Heart left ventricle (tissue), 16 donors: ENCODE data around the gene KHDRBS1. TPM values are rescaled to one million over a fixed set of nuclear protein-coding genes. Genes with fewer than 3 reads are reported as not detected.

Source experiments
- ATAC-seq, 4 donors: fragments of 200-7000 bp; cut with Tn5 transposase; one replicate each; pipeline ENCODE4 v1.9.1; 2020 to 2022; ENCODE audit warnings: moderate library complexity in 4 of 4, mild to moderate bottlenecking in 3 of 4, moderate number of reproducible peaks in 1 of 4
- DNase-seq, 5 donors: peaks; one replicate each; pipeline ENCODE4 v3.0.0-alpha.2; 2020
- H3K27ac ChIP-seq, 12 donors: fragments of 200-600 bp; sonication (generic) in 4 of 12; one replicate each; pipeline versions ENCODE4 v1.5.0 to v1.8.0; 2016 to 2022; ENCODE audit warnings: mild to moderate bottlenecking in 2 of 12
- H3K27me3 ChIP-seq, 9 donors: fragments of 200-600 bp; sonication (generic) in 2 of 9; one replicate each; pipeline versions ENCODE4 v1.5.1 to v1.8.0; 2016 to 2022; ENCODE audit warnings: mild to moderate bottlenecking in 3 of 9
- H3K36me3 ChIP-seq, 9 donors: fragments of 200-600 bp; sonication (generic) in 2 of 9; one replicate each; pipeline versions ENCODE4 v1.5.0 to v1.8.0; 2018 to 2022; ENCODE audit warnings: mild to moderate bottlenecking in 2 of 9
- H3K4me1 ChIP-seq, 12 donors: fragments of 200-600 bp; sonication (generic) in 4 of 12; one replicate each; pipeline versions ENCODE4 v1.5.0 to v1.8.0; 2016 to 2022; ENCODE audit warnings: mild to moderate bottlenecking in 3 of 12
- H3K4me3 ChIP-seq, 12 donors: fragments of 200-600 bp; sonication (generic) in 4 of 12; one replicate each; pipeline versions ENCODE4 v1.5.0 to v1.8.0; 2017 to 2022; ENCODE audit warnings: mild to moderate bottlenecking in 9 of 12, moderate library complexity in 4 of 12
- H3K9me3 ChIP-seq, 12 donors: fragments of 200-600 bp; sonication (generic) in 4 of 12; one replicate each; pipeline versions ENCODE4 v1.5.0 to v1.8.0; 2016 to 2022; ENCODE audit warnings: mild to moderate bottlenecking in 1 of 12
- CTCF ChIP-seq, 12 donors: fragments of 200-600 bp; sonication (generic) in 4 of 12; IDR thresholded peaks; one replicate each; pipeline versions ENCODE4 v1.5.0 to v1.8.0; 2018 to 2022; ENCODE audit warnings: antibody characterized with exemption in 12 of 12, mild to moderate bottlenecking in 5 of 12
- POLR2A ChIP-seq, 2 donors: fragments of 450-650 bp; IDR thresholded peaks; one replicate each; pipeline ENCODE4 v1.6.1; 2017; ENCODE audit warnings: antibody characterized with exemption in 2 of 2, mild to moderate bottlenecking in 2 of 2, moderate library complexity in 2 of 2
- WGBS, 4 donors: extraction: QIAGEN DNeasy Blood & Tissue Kit in 2 of 4; methylation state at CpG; one replicate each; pipeline versions ENCODE4 v1.1.5 to v1.1.7; 2013 to 2018; 5-methylcytosine and 5-hydroxymethylcytosine counted together
- intact Hi-C, 10 donors: fragments of 100-400 bp; cut with DNase I; formaldehyde crosslinking; loops; one replicate each; pipeline versions ENCODE4 v1.11.1 to v1.14.2; 2022
- polyA plus RNA-seq, 2 donors: library from polyadenylated mRNA; stranded (reverse); fragments of 200-250 nt; gene quantifications; one replicate each; pipeline ENCODE4 v1.2.3, GENCODE V29; 2013
- total RNA-seq, 9 donors: library from RNA; depleted of rRNA in 2 of 9; stranded (reverse); fragments of >200 nt in 2 of 9; fragmentation: NEBNext Ultra II Directional in 3 of 9; extraction: Animal tissue kit (Norgen Biotek cat#: 25700) in 3 of 9; gene quantifications; one replicate each; pipeline versions ENCODE4 v1.1.0 to v1.2.4, GENCODE V29; 2016 to 2023
- donor health status: ischemic (EF 13 %, LVEDD 7.1; RV severe dilation, severe dysfunction).
- donor health status: healthy with polysubstance abuse.
- donor health status: DM: no; HTN: yes; CAD: no.
- donor health status: DM: no; HTN: no; CAD: no.
- donor health status: ischemic (EF 25% LVEDD 6.9; RV normal size, moderate dysfunction).
- donor health status: ischemic (EF 25% LVEDD 5.7; RV mildly dilated, moderate dysfunction).
- donor health status: healthy.
- donor health status: DM: yes; HTN: yes; CAD: no.
- donor health status: ischemic (EF 35%, LVEDD 5.7; RV mildly dilated, moderate dysfunction).
- donor health status: nonischemic (EF 11% LVEDD 7.7; RV severe dilation, severe dysfunction).
- donor health status: DM: yes; HTN: yes; CAD: no.
- donor health status: PGD.
- donor health status: ischemic (EF 29% LVEDD 5.4; RV normal size, mild dysfunction).
- donor health status: nonischemic (EF 23%, LVEDD 6.1; RV moderate dilation, normal function).

KHDRBS1 gene
- total and polyA plus RNA-seq, 11 donors, result 33.0 to 79.3 (median 61.7) TPM

- ATAC-seq (no peak), DNase-seq (no peak)
- no peaks in the 10 kb centered on the region for H3K9me3 ChIP-seq
- TF ChIP-seq CTCF (IDR thresholded peaks at IDR 0.05), result no peak
- no peak for TF ChIP-seq POLR2A (IDR thresholded peaks at IDR 0.05)
- no peaks in the 10 kb centered on the region for H3K27me3 ChIP-seq
- intact Hi-C loops, result no loop called here
- WGBS, 4 donors, result 76 to 81% (median 80%) methylated on average over 2 of the region's 2 CpGs
- peaks cover 0 to 48% (median 11%) of the 10 kb centered on the region in 9 donors for H3K36me3 ChIP-seq
- no peak overlapping the region for H3K4me3 ChIP-seq
- no peak overlapping the region for H3K27ac ChIP-seq
- peaks cover 0 to 24% (median 5%) of the 10 kb centered on the region in 12 donors for H3K4me1 ChIP-seq
Observed at GRCh38 chr1:32032275-32032615, 18.6 kb downstream of the KHDRBS1 start.

GRCh38 chr1:32035119-32035518, 21.5 kb downstream of the KHDRBS1 start:
- DNase-seq (no peak), ATAC-seq (no peak)
- Histone ChIP-seq H3K36me3 (peaks cover 0 to 62% (median 5%) of the 10 kb centered on the region in 9 donors), H3K4me1 (peaks cover 0 to 9% (median under 1%) of the 10 kb centered on the region in 12 donors), H3K27me3 (no peaks in the 10 kb centered on the region), H3K4me3 (no peak overlapping the region), H3K27ac (no peak overlapping the region), H3K9me3 (no peaks in the 10 kb centered on the region)
- 81 to 83% (median 82%) methylated on average over 3 of the region's 3 CpGs for WGBS, 4 donors
- TF ChIP-seq POLR2A (IDR thresholded peaks at IDR 0.05) (no peak), CTCF (IDR thresholded peaks at IDR 0.05) (no peak)
- intact Hi-C loops, result no loop called here

- H3K27me3 ChIP-seq, result no peaks in the 10 kb centered on the region
- H3K4me1 ChIP-seq, result peaks cover 0 to 10% (median 0%) of the 10 kb centered on the region in 12 donors
- H3K9me3 ChIP-seq, result no peaks in the 10 kb centered on the region
- no peak overlapping the region for H3K4me3 ChIP-seq
- DNase-seq (no peak), ATAC-seq (peak in 1 of 4 donors; percentile 28)
- no peak overlapping the region for H3K27ac ChIP-seq
- TF ChIP-seq CTCF (IDR thresholded peaks at IDR 0.05) (no peak), POLR2A (IDR thresholded peaks at IDR 0.05) (no peak)
- intact Hi-C loops, result no loop called here
- WGBS, 4 donors, result 82 to 87% (median 86%) methylated on average over 3 of the region's 3 CpGs
- H3K36me3 ChIP-seq, result peaks cover 0 to 61% (median 0%) of the 10 kb centered on the region in 9 donors
Observed at GRCh38 chr1:32040711-32041110, 27.0 kb downstream of the KHDRBS1 start.

GRCh38 chr1:32042330-32042729, 28.7 kb downstream of the KHDRBS1 start:
- H3K27ac ChIP-seq, result no peak overlapping the region
- ATAC-seq (no peak), DNase-seq (no peak)
- no peak overlapping the region for H3K4me3 ChIP-seq
- H3K27me3 ChIP-seq, result no peaks in the 10 kb centered on the region
- intact Hi-C loops, result no loop called here
- H3K36me3 ChIP-seq, result peaks cover 0 to 67% (median 0%) of the 10 kb centered on the region in 9 donors
- no peak for TF ChIP-seq CTCF (IDR thresholded peaks at IDR 0.05)
- H3K4me1 ChIP-seq, result peaks cover 0 to 16% (median 0%) of the 10 kb centered on the region in 12 donors
- 58 to 75% (median 66%) methylated on average over 5 of the region's 5 CpGs for WGBS, 4 donors
- H3K9me3 ChIP-seq, result no peaks in the 10 kb centered on the region
